Upper lobe of right lung (tissue), 1 donor: ENCODE data around the gene DAB1. TPM values are rescaled to one million over a fixed set of nuclear protein-coding genes. Genes with fewer than 3 reads are reported as not detected.

Experiments
- ATAC-seq: fragments of 200-7000 bp; cut with Tn5 transposase; one replicate; pipeline ENCODE4 v1.9.1; 2020; ENCODE audit warnings: mild to moderate bottlenecking, moderate library complexity
- DNase-seq: peaks from one replicate; pipeline ENCODE4 v3.0.0-alpha.2; 2020
- H3K27ac ChIP-seq: fragments of 200-600 bp; one replicate; pipeline ENCODE4 v1.8.0; 2022
- H3K27me3 ChIP-seq: fragments of 200-600 bp; one replicate; pipeline ENCODE4 v1.8.0; 2022; ENCODE audit warnings: mild to moderate bottlenecking
- H3K36me3 ChIP-seq: fragments of 200-600 bp; one replicate; pipeline ENCODE4 v1.8.0; 2022
- H3K4me1 ChIP-seq: fragments of 200-600 bp; one replicate; pipeline ENCODE4 v1.8.0; 2022
- H3K4me3 ChIP-seq: fragments of 200-600 bp; one replicate; pipeline ENCODE4 v1.8.0; 2022; ENCODE audit warnings: mild to moderate bottlenecking
- H3K9me3 ChIP-seq: fragments of 200-600 bp; one replicate; pipeline ENCODE4 v1.8.0; 2022
- CTCF ChIP-seq: fragments of 200-600 bp; IDR thresholded peaks from one replicate; pipeline ENCODE4 v1.8.0; 2022; ENCODE audit warnings: antibody characterized with exemption
- intact Hi-C: fragments of 100-400 bp; cut with DNase I; formaldehyde crosslinking; loops from one replicate; pipeline ENCODE4 v1.11.0; 2022
- total RNA-seq: library from RNA; stranded (reverse); fragmentation: NEBNext Ultra II Directional; extraction: Animal tissue kit (Norgen Biotek cat#: 25700); gene quantifications from one replicate; pipeline ENCODE4 v1.2.1, GENCODE V29; 2021
- donor health status: DM: no; HTN: yes; CAD: no; lungs with severe emphysema.

Gene DAB1
- total RNA-seq, 1 donor from 2014 or later: 0.29 TPM

DNA sequence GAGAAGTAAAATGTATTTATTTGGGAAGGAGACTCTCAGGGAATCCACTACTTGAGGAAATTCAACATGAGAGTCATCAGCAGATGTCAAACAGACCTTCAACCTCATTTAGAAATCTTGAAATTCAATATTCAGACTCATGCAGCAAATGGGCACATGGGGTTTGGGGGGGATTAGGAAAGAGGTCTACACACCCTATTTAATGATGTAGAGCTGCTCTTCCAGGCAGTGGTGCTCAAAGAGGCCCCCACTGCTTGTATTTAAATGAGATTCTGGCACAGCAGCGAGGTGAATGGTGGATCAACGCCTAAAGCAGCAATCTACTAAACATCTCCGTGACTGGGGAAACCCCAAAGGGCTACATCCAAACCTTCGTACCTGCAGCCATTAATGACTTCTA is 244.9 kb downstream of the DAB1 start:
- no peaks in the 10 kb centered on the region for H3K27me3 ChIP-seq
- H3K4me3 ChIP-seq: no peak overlapping the region
- intact Hi-C loops: no loop called here
- DNase-seq: no peak
- no peaks in the 10 kb centered on the region for H3K9me3 ChIP-seq
- no peak for ATAC-seq
- H3K4me1 ChIP-seq: no peaks in the 10 kb centered on the region
- no peaks in the 10 kb centered on the region for H3K36me3 ChIP-seq
- TF ChIP-seq CTCF: no peak
- H3K27ac ChIP-seq: no peak overlapping the region

- H3K36me3 ChIP-seq: no peaks in the 10 kb centered on the region
- ATAC-seq (no peak), DNase-seq (no peak)
- no peak overlapping the region for H3K4me3 ChIP-seq
- no peaks in the 10 kb centered on the region for H3K4me1 ChIP-seq
- H3K9me3 ChIP-seq: no peaks in the 10 kb centered on the region
- H3K27me3 ChIP-seq: no peaks in the 10 kb centered on the region
- intact Hi-C loops: no loop called here
- no peak for TF ChIP-seq CTCF
- no peak overlapping the region for H3K27ac ChIP-seq
Measured at GRCh38 chr1:57175506-57175905, 248.4 kb downstream of the DAB1 start.

- H3K27ac ChIP-seq: no peak overlapping the region
- no peaks in the 10 kb centered on the region for H3K4me1 ChIP-seq
- H3K27me3 ChIP-seq: no peaks in the 10 kb centered on the region
- DNase-seq: no peak
- H3K36me3 ChIP-seq: no peaks in the 10 kb centered on the region
- no peaks in the 10 kb centered on the region for H3K9me3 ChIP-seq
- H3K4me3 ChIP-seq: no peak overlapping the region
- no peak for ATAC-seq
- TF ChIP-seq CTCF: no peak
- intact Hi-C loops: no loop called here
Measured at GRCh38 chr1:57172040-57172439, 251.8 kb downstream of the DAB1 start.

GRCh38 chr1:57167997-57168396 is 255.9 kb downstream of the DAB1 start:
- no peaks in the 10 kb centered on the region for H3K4me1 ChIP-seq
- H3K9me3 ChIP-seq: no peaks in the 10 kb centered on the region
- H3K27me3 ChIP-seq: no peaks in the 10 kb centered on the region
- no peak overlapping the region for H3K4me3 ChIP-seq
- no peak for TF ChIP-seq CTCF
- ATAC-seq: no peak
- no peaks in the 10 kb centered on the region for H3K36me3 ChIP-seq
- no peak overlapping the region for H3K27ac ChIP-seq
- DNase-seq: no peak
- intact Hi-C loops: no loop called here

- no peak for ATAC-seq
- H3K27ac ChIP-seq: no peak overlapping the region
- no peak overlapping the region for H3K4me3 ChIP-seq
- intact Hi-C loops: no loop called here
- H3K4me1 ChIP-seq: no peaks in the 10 kb centered on the region
- no peaks in the 10 kb centered on the region for H3K9me3 ChIP-seq
- no peak for DNase-seq
- H3K36me3 ChIP-seq: no peaks in the 10 kb centered on the region
- TF ChIP-seq CTCF: no peak
- no peaks in the 10 kb centered on the region for H3K27me3 ChIP-seq
Measured at GRCh38 chr1:57165546-57165945, 258.3 kb downstream of the DAB1 start.

GRCh38 chr1:57164584-57164983 is 259.3 kb downstream of the DAB1 start:
- intact Hi-C loops: no loop called here
- Histone ChIP-seq H3K36me3 (no peaks in the 10 kb centered on the region), H3K9me3 (no peaks in the 10 kb centered on the region), H3K27me3 (no peaks in the 10 kb centered on the region), H3K4me3 (no peak overlapping the region), H3K27ac (no peak overlapping the region), H3K4me1 (no peaks in the 10 kb centered on the region)
- no peak for TF ChIP-seq CTCF
- ATAC-seq: no peak
- no peak for DNase-seq
